Erythroblast (primary cell): ENCODE measurements around the gene TP53AIP1.

Source experiments
- GATA1 ChIP-seq: IDR thresholded peaks from 2 replicates; pipeline ENCODE4 v1.6.1; 2011; ENCODE audit warnings: low read depth, mild to moderate bottlenecking, control low read depth, low read length, moderate library complexity
- POLR2A ChIP-seq: IDR thresholded peaks from 2 replicates; pipeline ENCODE4 v1.6.1; 2011; ENCODE audit warnings: mild to moderate bottlenecking, low read length

DNA sequence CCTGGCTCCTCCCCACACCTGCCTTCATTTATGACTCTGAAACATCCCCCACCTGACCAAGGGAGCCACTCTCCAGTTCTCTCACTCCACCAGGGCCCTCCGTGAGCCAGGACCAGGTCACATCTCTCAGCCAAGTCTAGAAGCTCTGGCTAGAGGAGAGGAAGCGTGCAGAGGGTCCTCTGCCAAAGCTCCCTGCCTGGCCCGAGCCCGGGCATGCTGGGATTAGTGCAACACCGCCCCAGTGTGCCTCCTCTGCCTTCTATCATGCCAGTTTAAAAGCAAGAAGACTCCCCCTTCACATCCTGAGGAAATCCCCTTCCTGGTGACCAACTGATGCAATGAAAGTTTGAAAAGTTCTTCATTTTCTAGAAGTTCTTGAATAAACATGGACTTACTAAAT lies 23.5 kb downstream of the TP53AIP1 start:
- no peak for TF ChIP-seq POLR2A
- no peak for TF ChIP-seq GATA1
